Measurements from ENCODE around the gene AXL. TPM values are rescaled to one million over a fixed set of nuclear protein-coding genes. Genes with fewer than 3 reads are reported as not detected.

AXL gene
- total and polyA plus RNA-seq, 2 of the 13 experiments (the other 11 are each of a cell fraction or from before 2014, with no cell fraction given): 0.71 to 5.9 TPM

DNA sequence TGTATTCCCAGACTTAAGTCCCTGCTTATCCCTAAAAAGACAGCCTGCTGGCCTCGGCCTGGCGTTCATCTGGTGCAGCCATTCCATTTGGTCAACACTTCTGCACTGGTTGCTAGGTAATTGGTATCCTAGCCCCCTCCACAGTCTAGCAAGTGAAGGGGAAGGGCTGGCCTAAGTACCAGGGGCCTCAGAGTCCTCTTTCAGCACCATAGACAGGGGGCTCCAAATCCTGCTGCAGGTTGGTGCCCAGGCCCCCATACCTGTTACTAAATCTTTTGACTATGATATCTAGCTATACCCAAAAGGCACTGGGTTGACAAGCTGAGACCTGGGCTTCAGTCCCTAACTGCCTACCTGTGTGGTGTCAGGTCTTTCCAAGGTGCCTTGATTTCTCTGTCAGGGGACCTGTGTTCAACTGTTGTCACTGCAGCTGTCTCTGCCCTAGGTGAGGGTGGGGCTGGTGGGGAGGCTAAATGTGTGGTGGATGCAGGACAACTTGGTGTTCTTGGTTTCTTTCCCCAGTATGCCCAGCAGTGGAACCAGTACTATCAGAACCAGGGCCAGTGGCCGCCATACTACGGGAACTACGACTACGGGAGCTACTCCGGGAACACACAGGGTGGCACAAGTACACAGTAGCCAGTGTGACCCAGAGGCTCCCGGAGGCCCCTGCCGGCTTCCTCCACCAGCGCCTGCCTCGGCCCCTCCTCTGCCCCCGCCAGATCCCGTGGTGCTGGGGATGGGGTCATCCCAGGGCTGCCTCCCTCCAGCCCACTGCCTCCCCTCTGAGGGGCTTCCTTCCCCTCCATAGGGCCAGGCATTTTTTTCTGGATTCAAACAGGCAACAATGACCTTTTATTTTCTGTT lies 87.1 kb downstream of the AXL start:
- no peaks in the 10 kb centered on the region for H3K27me3 ChIP-seq (ENCODE audit: control insufficient read depth in 1 of 2, insufficient read depth in 2 of 2, low read length in 2 of 2)
- H4K20me1 ChIP-seq (ENCODE audit: insufficient read depth, low read length): no peaks in the 10 kb centered on the region
- ChIA-PET CTCF (ENCODE audit: low intra/inter-chr PET ratio, low total read pairs) (no interaction called here), POLR2A (interaction anchor here (1.5 kb wide), 1 partner anchor 42 kb away, joined by 5 read pairs; the partner anchor contains the start of gene HNRNPUL1)
- no peak overlapping the region for H3K4me3 ChIP-seq (replicated peaks in 1 of 3; ENCODE audit: insufficient read depth in 1 of 3, low read depth in 2 of 3, low read length in 3 of 3)
- H3K4me1 ChIP-seq (ENCODE audit: insufficient read depth, low read length): peaks cover 18% of the 10 kb centered on the region
- H3K9me3 ChIP-seq (ENCODE audit: low read length): no peaks in the 10 kb centered on the region
- 100% methylated on average over 3 of the region's 13 CpGs for WGBS (ENCODE audit: low lambda C conversion rate)
- no TSS peak for BruUV-seq (replicated peaks)
- in situ Hi-C loops (cut with HindIII; ENCODE audit: extremely low pct_ligation_motif_present, low pct_unique_long_range_greater_than_20kb) (loop anchor here (5.0 kb wide), 1 partner anchor 39 kb away; no protein-coding TSS in a partner anchor), intact Hi-C loops (cut with micrococcal nuclease; ENCODE audit: unreplicated experiment) (no loop called here)
- TF ChIP-seq, protein P1, sequence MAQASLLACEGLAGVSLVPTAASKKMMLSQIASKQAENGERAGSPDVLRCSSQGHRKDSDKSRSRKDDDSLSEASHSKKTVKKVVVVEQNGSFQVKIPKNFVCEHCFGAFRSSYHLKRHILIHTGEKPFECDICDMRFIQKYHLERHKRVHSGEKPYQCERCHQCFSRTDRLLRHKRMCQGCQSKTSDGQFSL (CRISPR knock-in tag; IDR thresholded peaks at IDR 0.05): no peak
- TF ChIP-seq CBFB (CRISPR knock-in tag; IDR thresholded peaks at IDR 0.05): no peak
- TF ChIP-seq ZEB1 (IDR thresholded peaks at IDR 0.05; ENCODE audit: insufficient replicate concordance, low read depth): no peak
- TF ChIP-seq, protein P2, sequence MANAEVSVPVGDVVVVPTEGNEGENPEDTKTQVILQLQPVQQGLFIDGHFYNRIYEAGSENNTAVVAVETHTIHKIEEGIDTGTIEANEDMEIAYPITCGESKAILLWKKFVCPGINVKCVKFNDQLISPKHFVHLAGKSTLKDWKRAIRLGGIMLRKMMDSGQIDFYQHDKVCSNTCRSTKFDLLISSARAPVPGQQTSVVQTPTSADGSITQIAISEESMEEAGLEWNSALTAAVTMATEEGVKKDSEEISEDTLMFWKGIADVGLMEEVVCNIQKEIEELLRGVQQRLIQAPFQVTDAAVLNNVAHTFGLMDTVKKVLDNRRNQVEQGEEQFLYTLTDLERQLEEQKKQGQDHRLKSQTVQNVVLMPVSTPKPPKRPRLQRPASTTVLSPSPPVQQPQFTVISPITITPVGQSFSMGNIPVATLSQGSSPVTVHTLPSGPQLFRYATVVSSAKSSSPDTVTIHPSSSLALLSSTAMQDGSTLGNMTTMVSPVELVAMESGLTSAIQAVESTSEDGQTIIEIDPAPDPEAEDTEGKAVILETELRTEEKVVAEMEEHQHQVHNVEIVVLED (CRISPR knock-in tag; IDR thresholded peaks at IDR 0.05; ENCODE audit: borderline replicate concordance): no peak
- no peak for TF ChIP-seq EZH2 (conservative IDR thresholded peaks at IDR 0.05; ENCODE audit: low read depth, low read length)
- peak; percentile 48 for TF ChIP-seq RBM22 (optimal IDR thresholded peaks at IDR 0.05; ENCODE audit: low read length)
- no peak for TF ChIP-seq ZMYM2 (CRISPR knock-in tag; IDR thresholded peaks at IDR 0.05)
- TF ChIP-seq, protein P3, sequence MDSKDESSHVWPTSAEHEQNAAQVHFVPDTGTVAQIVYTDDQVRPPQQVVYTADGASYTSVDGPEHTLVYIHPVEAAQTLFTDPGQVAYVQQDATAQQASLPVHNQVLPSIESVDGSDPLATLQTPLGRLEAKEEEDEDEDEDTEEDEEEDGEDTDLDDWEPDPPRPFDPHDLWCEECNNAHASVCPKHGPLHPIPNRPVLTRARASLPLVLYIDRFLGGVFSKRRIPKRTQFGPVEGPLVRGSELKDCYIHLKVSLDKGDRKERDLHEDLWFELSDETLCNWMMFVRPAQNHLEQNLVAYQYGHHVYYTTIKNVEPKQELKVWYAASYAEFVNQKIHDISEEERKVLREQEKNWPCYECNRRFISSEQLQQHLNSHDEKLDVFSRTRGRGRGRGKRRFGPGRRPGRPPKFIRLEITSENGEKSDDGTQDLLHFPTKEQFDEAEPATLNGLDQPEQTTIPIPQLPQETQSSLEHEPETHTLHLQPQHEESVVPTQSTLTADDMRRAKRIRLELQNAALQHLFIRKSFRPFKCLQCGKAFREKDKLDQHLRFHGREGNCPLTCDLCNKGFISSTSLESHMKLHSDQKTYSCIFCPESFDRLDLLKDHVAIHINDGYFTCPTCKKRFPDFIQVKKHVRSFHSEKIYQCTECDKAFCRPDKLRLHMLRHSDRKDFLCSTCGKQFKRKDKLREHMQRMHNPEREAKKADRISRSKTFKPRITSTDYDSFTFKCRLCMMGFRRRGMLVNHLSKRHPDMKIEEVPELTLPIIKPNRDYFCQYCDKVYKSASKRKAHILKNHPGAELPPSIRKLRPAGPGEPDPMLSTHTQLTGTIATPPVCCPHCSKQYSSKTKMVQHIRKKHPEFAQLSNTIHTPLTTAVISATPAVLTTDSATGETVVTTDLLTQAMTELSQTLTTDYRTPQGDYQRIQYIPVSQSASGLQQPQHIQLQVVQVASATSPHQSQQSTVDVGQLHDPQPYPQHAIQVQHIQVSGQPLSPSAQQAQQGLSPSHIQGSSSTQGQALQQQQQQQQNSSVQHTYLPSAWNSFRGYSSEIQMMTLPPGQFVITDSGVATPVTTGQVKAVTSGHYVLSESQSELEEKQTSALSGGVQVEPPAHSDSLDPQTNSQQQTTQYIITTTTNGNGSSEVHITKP (CRISPR knock-in tag; IDR thresholded peaks at IDR 0.05; ENCODE audit: low read depth): no peak
- peak; percentile 16 for TF ChIP-seq AGO2 (optimal IDR thresholded peaks at IDR 0.05; ENCODE audit: low read depth, low read length)
- TF ChIP-seq ZC3H4 (CRISPR knock-in tag; IDR thresholded peaks at IDR 0.05; ENCODE audit: borderline replicate concordance): no peak
- TF ChIP-seq SIN3A (IDR thresholded peaks at IDR 0.05; ENCODE audit: borderline replicate concordance, low read depth, low read length): no peak
- H3K79me2 ChIP-seq (ENCODE audit: insufficient read depth, low read length): peaks cover 9% of the 10 kb centered on the region
- H3K27ac ChIP-seq (ENCODE audit: extremely low read length, insufficient read depth, low read length): no peak overlapping the region
- FAIRE-seq (no peak), ATAC-seq (no peak), DNase-seq (ENCODE audit: low spot score) (no peak)
- H3K9ac ChIP-seq (ENCODE audit: insufficient read depth, low read depth, low read length): no peak overlapping the region
- H2AFZ ChIP-seq (ENCODE audit: low read length): no peak overlapping the region
- peaks cover 35 to 62% of the 10 kb centered on the region in 2 experiments for H3K36me3 ChIP-seq (replicated peaks in 1 of 2; ENCODE audit: control insufficient read depth in 1 of 2, insufficient read depth in 2 of 2, low read length in 2 of 2)
- H3K4me2 ChIP-seq (ENCODE audit: low read depth, low read length): no peak overlapping the region

Data from HepG2 (cell line).